Thyroid gland (tissue), 4 donors: ENCODE data around the gene SREBF2. TPM values are rescaled to one million over a fixed set of nuclear protein-coding genes. Genes with fewer than 3 reads are reported as not detected.

Experiments
- DNase-seq, 2 donors: peaks; one replicate each; pipeline ENCODE4 v3.0.0-alpha.2; 2019
- H3K27ac ChIP-seq, 3 donors: fragments of 200-600 bp; sonication (generic); 1 replicate in 2 of 3; 2 replicates in 1 of 3; pipeline ENCODE4 v1.5.1; 2016 to 2019; ENCODE audit warnings: mild to moderate bottlenecking in 1 of 3, moderate library complexity in 1 of 3
- H3K27me3 ChIP-seq: fragments of 200-600 bp; sonication (generic); one replicate; pipeline ENCODE4 v1.5.1; 2019
- H3K36me3 ChIP-seq, 2 donors: fragments of 200-600 bp; sonication (generic); one replicate each; pipeline ENCODE4 v1.5.1; 2016 to 2019
- H3K4me1 ChIP-seq, 2 donors: fragments of 200-600 bp; sonication (generic); one replicate each; pipeline ENCODE4 v1.5.1; 2017 to 2019
- H3K4me3 ChIP-seq, 3 donors: fragments of 200-600 bp; sonication (generic); replicated peaks in 1 of 3; 1 replicate in 2 of 3; 2 replicates in 1 of 3; pipeline ENCODE4 v1.5.1; 2016; ENCODE audit warnings: mild to moderate bottlenecking in 1 of 3
- H3K9me3 ChIP-seq: fragments of 200-600 bp; sonication (generic); one replicate; pipeline ENCODE4 v1.5.1; 2017
- POLR2A ChIP-seq, 2 donors: fragments of 450-650 bp; IDR thresholded peaks; one replicate each; pipeline ENCODE4 v1.6.1; 2017; ENCODE audit warnings: antibody characterized with exemption in 2 of 2, mild to moderate bottlenecking in 2 of 2, moderate library complexity in 1 of 2
- WGBS, 2 donors: methylation state at CpG; one replicate each; pipeline ENCODE4 v1.1.5; 2017; 5-methylcytosine and 5-hydroxymethylcytosine counted together
- intact Hi-C: fragments of 100-400 bp; cut with DNase I; formaldehyde crosslinking; loops from one replicate; pipeline ENCODE4 v1.15.1; 2023
- total RNA-seq, 4 donors: library from RNA; depleted of rRNA; stranded (reverse); fragments of >200 nt; gene quantifications; one replicate each; pipeline ENCODE4 v1.2.3, GENCODE V29; 2016
- TF ChIP-seq, protein P1 (sequence below), 6 experiments: fragments of 200-600 bp in 3 of 6; fragments of 450-650 bp in 3 of 6; sonication (generic) in 3 of 6; IDR thresholded peaks; one replicate each; pipeline ENCODE4 v1.5.1; 2016 to 2019; ENCODE audit warnings: antibody characterized with exemption in 6 of 6, mild to moderate bottlenecking in 2 of 6, inconsistent platforms in 1 of 6, moderate library complexity in 1 of 6

Gene SREBF2
- total RNA-seq, 4 donors from 2014 or later: 34.4 to 91.8 (median 63.7) TPM

- H3K9me3 ChIP-seq: no peaks in the 10 kb centered on the region
- H3K4me1 ChIP-seq: peaks cover 20 to 22% of the 10 kb centered on the region in 2 donors
These were observed 12.7 kb downstream of the SREBF2 start for GRCh38 chr22:41845380-41846267.

GRCh38 chr22:41846268-41846987 is 13.5 kb downstream of the SREBF2 start:
- peaks cover 15 to 16% of the 10 kb centered on the region in 2 donors for H3K4me1 ChIP-seq
- H3K9me3 ChIP-seq: no peaks in the 10 kb centered on the region
- no peak overlapping the region for H3K4me3 ChIP-seq
- no peak for TF ChIP-seq POLR2A (IDR thresholded peaks at IDR 0.05)
- TF ChIP-seq, protein P1, sequence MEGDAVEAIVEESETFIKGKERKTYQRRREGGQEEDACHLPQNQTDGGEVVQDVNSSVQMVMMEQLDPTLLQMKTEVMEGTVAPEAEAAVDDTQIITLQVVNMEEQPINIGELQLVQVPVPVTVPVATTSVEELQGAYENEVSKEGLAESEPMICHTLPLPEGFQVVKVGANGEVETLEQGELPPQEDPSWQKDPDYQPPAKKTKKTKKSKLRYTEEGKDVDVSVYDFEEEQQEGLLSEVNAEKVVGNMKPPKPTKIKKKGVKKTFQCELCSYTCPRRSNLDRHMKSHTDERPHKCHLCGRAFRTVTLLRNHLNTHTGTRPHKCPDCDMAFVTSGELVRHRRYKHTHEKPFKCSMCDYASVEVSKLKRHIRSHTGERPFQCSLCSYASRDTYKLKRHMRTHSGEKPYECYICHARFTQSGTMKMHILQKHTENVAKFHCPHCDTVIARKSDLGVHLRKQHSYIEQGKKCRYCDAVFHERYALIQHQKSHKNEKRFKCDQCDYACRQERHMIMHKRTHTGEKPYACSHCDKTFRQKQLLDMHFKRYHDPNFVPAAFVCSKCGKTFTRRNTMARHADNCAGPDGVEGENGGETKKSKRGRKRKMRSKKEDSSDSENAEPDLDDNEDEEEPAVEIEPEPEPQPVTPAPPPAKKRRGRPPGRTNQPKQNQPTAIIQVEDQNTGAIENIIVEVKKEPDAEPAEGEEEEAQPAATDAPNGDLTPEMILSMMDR (IDR thresholded peaks at IDR 0.05): no peak
- DNase-seq: no peak
- H3K27ac ChIP-seq: no peak overlapping the region
- intact Hi-C loops: no loop called here
- no peaks in the 10 kb centered on the region for H3K36me3 ChIP-seq
- 82 to 83% methylated on average over 10 of the region's 10 CpGs for WGBS, 2 donors
- no peaks in the 10 kb centered on the region for H3K27me3 ChIP-seq

More at GRCh38 chr22:41845380-41846267, 12.7 kb downstream of the SREBF2 start:
- no peak for DNase-seq
- Histone ChIP-seq H3K36me3 (no peaks in the 10 kb centered on the region), H3K27ac (no peak overlapping the region), H3K27me3 (no peaks in the 10 kb centered on the region), H3K4me3 (no peak overlapping the region)
- TF ChIP-seq POLR2A (IDR thresholded peaks at IDR 0.05): no peak
- TF ChIP-seq, protein P1 (IDR thresholded peaks at IDR 0.05): no peak
- intact Hi-C loops: no loop called here
- WGBS, 2 donors: 62 to 72% methylated on average over 4 of the region's 4 CpGs

- Histone ChIP-seq H3K4me3 (no peak overlapping the region), H3K36me3 (no peaks in the 10 kb centered on the region), H3K27ac (no peak overlapping the region), H3K4me1 (peaks cover 9 to 16% of the 10 kb centered on the region in 2 donors), H3K9me3 (no peaks in the 10 kb centered on the region), H3K27me3 (no peaks in the 10 kb centered on the region)
- no peak for TF ChIP-seq POLR2A (IDR thresholded peaks at IDR 0.05)
- TF ChIP-seq, protein P1 (IDR thresholded peaks at IDR 0.05): no peak
- intact Hi-C loops: no loop called here
- 77 to 87% methylated on average over 2 of the region's 2 CpGs for WGBS, 2 donors
- no peak for DNase-seq
These were observed 14.4 kb downstream of the SREBF2 start for GRCh38 chr22:41847300-41847699.

DNA sequence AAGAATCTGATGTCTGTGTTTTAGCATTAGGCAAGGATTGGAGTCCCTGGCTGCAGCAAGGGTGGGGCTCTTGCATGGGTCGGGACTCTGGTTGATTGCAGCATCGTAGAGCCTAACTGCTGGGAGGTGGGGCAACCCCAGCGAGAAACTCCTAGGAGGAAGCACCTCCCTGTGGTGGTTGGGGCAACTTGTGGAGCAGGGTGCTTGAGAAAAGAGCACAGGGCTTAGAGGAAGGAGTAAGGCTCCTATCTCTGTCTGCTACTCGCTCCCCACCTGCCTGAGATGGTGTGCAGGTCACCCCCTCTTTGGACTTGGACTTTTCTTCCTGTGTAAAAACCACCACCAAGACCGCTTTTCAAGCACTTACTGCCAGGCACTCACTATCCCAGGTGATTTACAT is 15.6 kb downstream of the SREBF2 start:
- H3K36me3 ChIP-seq: no peaks in the 10 kb centered on the region
- no peak for TF ChIP-seq POLR2A (IDR thresholded peaks at IDR 0.05)
- TF ChIP-seq, protein P1 (IDR thresholded peaks at IDR 0.05): no peak
- no peak overlapping the region for H3K27ac ChIP-seq
- no peaks in the 10 kb centered on the region for H3K9me3 ChIP-seq
- intact Hi-C loops: no loop called here
- DNase-seq: no peak
- peaks cover 9 to 16% of the 10 kb centered on the region in 2 donors for H3K4me1 ChIP-seq
- no peak overlapping the region for H3K4me3 ChIP-seq
- WGBS, 2 donors: 73 to 79% methylated on average over 5 of the region's 5 CpGs
- no peaks in the 10 kb centered on the region for H3K27me3 ChIP-seq

GRCh38 chr22:41856469-41856868 is 23.6 kb downstream of the SREBF2 start:
- Histone ChIP-seq H3K4me1 (peaks cover 0 to 4% of the 10 kb centered on the region in 2 donors), H3K27ac (no peak overlapping the region), H3K27me3 (no peaks in the 10 kb centered on the region), H3K4me3 (no peak overlapping the region), H3K9me3 (no peaks in the 10 kb centered on the region), H3K36me3 (no peaks in the 10 kb centered on the region)
- WGBS, 2 donors: 87 to 95% methylated on average over 2 of the region's 2 CpGs
- TF ChIP-seq, protein P1 (IDR thresholded peaks at IDR 0.05): no peak
- no peak for TF ChIP-seq POLR2A (IDR thresholded peaks at IDR 0.05)
- DNase-seq: no peak
- intact Hi-C loops: no loop called here
